AG04450 (cell line): ENCODE measurements around the gene SPAG8. TPM values are rescaled to one million over a fixed set of nuclear protein-coding genes. Genes with fewer than 3 reads are reported as not detected.

Experiments used
- CTCF ChIA-PET: fragments of 300-600, 350-600 bp; formaldehyde crosslinking; extraction: SDS; loops from one replicate; lab custom pipeline; 2022; ENCODE audit warnings: antibody characterized with exemption, inconsistent platforms; lab: Charles Lee
- POLR2A ChIA-PET: fragments of 350-600 bp; formaldehyde crosslinking; extraction: SDS; loops from one replicate; lab custom pipeline; 2021; ENCODE audit warnings: antibody characterized with exemption, inconsistent platforms; lab: Yijun Ruan, JAX
- DNase-seq: peaks from one replicate; pipeline ENCODE4 v3.0.0-alpha.2; 2011; ENCODE audit warnings: low read depth, low spot score
- H3K27ac ChIP-seq: one replicate; pipeline ENCODE4 v1.5.1; 2012; ENCODE audit warnings: low read depth, low read length, control low read depth
- H3K27me3 ChIP-seq: one replicate; pipeline ENCODE4 v1.6.0; 2012; ENCODE audit warnings: low read length; ENCODE audit not compliant: control insufficient read depth, insufficient read depth
- H3K4me3 ChIP-seq: 2 replicates; pipeline ENCODE4 v1.5.1; 2011; ENCODE audit warnings: mild to moderate bottlenecking, low read depth, low read length, control low read depth
- H3K9me3 ChIP-seq: 2 replicates; pipeline ENCODE4 v1.5.1; 2012; ENCODE audit warnings: low read length; ENCODE audit not compliant: control insufficient read depth, insufficient read depth
- polyA plus RNA-seq: library from polyadenylated mRNA; depleted of rRNA; stranded (reverse); fragments of >200 nt; gene quantifications from 2 replicates; pipeline ENCODE4 v1.2.3, GENCODE V29; 2011
- TF ChIP-seq, protein P1 (sequence below): IDR thresholded peaks from 2 replicates; pipeline ENCODE4 v1.5.1; 2011; ENCODE audit warnings: low read depth, low read length, control low read depth, inconsistent platforms

SPAG8 gene
- polyA plus RNA-seq, 1 experiment, result 0.58 TPM

DNA sequence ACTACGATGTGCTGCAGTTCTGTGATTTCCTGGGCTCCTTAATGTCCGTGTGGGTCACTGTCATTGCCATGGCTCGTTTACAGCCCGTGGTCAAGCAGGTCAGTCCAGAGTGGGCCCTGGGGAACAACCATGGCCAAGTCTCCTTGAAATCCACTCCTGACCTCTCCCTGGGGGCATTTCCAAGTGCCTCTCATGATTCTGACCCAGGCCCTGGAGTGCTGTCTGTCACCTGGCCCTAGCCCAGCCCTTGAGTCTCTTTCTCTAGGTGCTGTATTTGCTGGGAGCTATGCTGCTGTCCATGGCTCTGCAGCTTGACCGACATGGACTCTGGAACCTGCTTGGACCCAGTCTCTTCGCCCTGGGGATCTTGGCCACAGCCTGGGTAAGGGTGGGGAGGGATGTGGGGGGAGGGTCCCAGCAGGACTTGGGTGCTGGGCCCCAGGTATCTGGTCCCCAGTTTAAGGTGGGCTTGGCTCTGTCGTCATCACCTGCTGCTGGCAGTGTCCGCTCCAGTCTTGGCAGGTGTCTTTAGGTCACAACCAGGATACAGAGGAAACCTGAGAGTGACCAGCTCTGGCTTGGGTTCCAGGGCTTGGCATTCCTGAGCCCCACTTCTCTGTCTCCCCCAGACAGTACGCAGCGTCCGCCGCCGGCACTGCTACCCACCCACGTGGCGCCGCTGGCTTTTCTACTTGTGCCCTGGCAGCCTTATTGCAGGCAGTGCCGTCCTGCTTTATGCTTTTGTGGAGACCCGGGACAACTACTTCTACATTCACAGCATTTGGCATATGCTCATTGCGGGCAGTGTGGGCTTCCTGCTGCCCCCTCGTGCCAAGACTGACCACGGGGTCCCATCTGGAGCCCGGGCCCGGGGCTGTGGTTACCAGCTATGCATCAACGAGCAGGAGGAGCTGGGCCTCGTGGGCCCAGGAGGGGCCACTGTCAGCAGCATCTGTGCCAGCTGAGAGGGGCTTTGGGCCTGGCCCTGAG, 41.1 kb upstream of the SPAG8 start:
- peaks cover 3% of the 10 kb centered on the region for H3K27me3 ChIP-seq
- CTCF ChIA-PET, result interaction anchor here (0.7 kb wide), 1 partner anchor 63 kb away, joined by 3 read pairs; no protein-coding TSS in a partner anchor
- H3K27ac ChIP-seq, result no peak overlapping the region

DNA sequence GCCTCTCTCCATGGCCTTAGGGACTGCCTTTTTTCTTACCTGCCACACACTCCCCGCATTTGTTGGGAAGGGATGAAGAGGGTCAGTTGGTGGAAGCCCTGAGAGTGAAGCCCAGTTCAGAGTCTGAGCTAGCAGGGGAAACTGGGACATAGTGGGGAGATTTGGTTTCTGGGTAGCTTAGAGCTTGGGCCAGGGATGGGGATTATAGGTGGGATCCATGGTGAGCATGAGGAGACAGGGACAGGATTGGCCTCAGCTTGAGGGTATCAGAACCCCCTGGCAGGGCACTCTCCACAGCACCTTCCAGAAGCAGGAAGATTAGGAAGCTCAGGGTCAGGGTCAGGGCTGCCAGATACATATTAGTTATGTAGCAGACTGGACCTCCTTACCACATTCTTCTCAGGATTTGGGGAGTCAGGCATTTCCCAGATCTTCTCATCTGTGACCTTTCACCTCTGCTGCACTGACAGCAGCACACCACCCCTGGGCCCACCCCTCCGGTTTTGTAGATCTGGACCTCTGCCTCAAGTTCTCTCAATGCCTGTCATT, 40.3 kb upstream of the SPAG8 start:
- Histone ChIP-seq H3K27ac (no peak overlapping the region), H3K4me3 (no peak overlapping the region), H3K27me3 (peaks cover 3% of the 10 kb centered on the region), H3K9me3 (no peaks in the 10 kb centered on the region; the same call in 1 of the 2 replicates)
- TF ChIP-seq, protein P1, sequence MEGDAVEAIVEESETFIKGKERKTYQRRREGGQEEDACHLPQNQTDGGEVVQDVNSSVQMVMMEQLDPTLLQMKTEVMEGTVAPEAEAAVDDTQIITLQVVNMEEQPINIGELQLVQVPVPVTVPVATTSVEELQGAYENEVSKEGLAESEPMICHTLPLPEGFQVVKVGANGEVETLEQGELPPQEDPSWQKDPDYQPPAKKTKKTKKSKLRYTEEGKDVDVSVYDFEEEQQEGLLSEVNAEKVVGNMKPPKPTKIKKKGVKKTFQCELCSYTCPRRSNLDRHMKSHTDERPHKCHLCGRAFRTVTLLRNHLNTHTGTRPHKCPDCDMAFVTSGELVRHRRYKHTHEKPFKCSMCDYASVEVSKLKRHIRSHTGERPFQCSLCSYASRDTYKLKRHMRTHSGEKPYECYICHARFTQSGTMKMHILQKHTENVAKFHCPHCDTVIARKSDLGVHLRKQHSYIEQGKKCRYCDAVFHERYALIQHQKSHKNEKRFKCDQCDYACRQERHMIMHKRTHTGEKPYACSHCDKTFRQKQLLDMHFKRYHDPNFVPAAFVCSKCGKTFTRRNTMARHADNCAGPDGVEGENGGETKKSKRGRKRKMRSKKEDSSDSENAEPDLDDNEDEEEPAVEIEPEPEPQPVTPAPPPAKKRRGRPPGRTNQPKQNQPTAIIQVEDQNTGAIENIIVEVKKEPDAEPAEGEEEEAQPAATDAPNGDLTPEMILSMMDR, result no peak
- DNase-seq, result no peak
- ChIA-PET POLR2A (no interaction called here), CTCF (interaction anchor here (0.7 to 1.0 kb wide), 3 partner anchors 30 to 825 kb away, joined by 3 to 5 read pairs (median 3); no protein-coding TSS in a partner anchor)

More for the DNA sequence above, 41.1 kb upstream of the SPAG8 start:
- no peak for DNase-seq
- H3K9me3 ChIP-seq, result no peaks in the 10 kb centered on the region; the same call in 1 of the 2 replicates
- POLR2A ChIA-PET, result no interaction called here
- no peak overlapping the region for H3K4me3 ChIP-seq
- TF ChIP-seq, protein P1, result no peak

DNA sequence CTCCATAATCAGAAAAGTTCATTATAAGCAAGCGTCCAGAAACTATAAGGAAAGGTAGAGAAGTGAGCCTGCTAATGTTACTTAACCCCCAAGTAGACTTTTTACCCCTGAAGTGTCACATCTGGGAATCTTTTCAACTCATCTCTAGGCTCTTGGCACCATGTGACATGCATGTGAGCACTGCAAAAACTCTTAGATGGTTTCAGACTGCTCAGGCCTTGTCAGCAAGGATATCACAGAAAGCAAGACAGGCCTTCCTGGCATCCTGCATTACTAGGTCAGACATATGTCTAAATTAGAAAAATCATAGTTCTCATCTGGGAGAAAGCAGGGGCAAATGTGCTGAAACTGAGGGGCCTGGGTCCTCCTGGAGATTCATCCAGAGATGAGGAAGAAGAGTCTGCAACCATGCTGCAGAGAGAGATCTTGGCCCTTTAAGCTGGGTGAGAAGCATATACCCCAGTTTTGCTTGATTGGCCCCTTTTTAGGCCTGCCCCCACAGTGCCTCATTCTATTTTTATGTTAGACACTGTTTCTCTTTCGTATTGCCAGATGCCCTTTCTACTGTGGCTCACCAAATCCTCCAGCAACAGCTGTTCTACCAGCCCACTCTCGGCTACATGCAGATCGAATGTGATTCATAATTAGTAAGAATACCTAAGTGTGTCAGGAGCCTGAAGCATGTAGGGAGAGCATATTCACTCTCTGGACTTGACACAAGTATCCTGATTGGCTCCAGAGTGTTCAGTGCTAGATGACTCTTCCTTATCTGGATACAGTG, 35.9 kb upstream of the SPAG8 start:
- H3K27me3 ChIP-seq, result no peaks in the 10 kb centered on the region
- ChIA-PET CTCF (interaction anchor here (1.0 kb wide), 2 partner anchors 34 to 57 kb away, joined by 4 to 5 read pairs; no protein-coding TSS in a partner anchor), POLR2A (interaction anchor here (1.0 kb wide), 1 partner anchor 10 kb away, joined by 3 read pairs; no protein-coding TSS in a partner anchor)
- H3K27ac ChIP-seq, result peak overlapping the region; percentile 81
- no peaks in the 10 kb centered on the region for H3K9me3 ChIP-seq
- DNase-seq, result peak; percentile 86
- H3K4me3 ChIP-seq, result no peak overlapping the region
- TF ChIP-seq, protein P1, result no peak

DNA sequence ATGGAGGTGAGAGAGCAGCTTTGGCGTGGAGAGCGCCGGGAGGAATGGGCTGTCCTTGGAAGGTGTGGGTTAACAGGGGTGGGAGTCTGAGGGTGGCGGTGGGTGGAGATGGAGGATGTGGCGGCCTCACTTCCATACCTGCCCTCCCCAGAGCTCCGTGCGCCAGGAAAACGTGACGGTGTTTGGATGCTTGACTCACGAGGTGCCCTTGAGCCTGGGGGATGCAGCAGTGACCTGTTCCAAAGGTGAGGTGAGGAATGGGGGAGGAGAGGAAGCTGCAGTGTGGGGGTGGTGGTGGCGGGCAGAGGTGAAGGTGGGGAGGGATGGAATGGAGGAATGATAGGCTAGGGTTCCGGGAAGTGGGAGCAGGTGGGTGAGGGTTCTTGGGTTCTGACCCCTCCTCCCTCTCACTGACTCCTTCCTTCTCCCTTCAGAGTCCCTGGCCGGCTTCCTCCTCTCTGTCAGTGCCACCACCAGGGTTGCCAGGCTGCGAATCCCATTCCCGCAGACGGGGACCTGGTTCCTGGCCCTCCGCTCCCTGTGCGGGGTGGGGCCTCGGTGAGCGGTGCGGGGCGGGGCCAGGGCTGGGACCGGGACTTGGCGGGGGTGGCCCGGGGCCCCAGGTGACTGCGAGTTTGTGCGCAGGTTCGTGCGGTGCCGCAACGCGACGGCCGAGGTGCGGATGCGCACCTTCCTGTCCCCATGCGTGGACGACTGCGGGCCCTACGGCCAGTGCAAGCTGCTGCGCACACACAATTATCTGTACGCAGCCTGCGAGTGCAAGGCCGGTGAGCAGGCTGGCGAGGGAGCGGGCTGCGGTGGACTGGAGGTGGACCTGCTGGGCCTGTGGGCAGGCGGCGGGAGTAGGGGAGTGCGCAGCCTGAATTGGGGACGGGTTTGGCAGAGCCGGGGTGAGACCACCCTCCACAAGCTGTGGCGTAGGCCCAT, 34.0 kb upstream of the SPAG8 start:
- Histone ChIP-seq H3K27ac (no peak overlapping the region), H3K4me3 (no peak overlapping the region), H3K9me3 (no peaks in the 10 kb centered on the region; the same call in 1 of the 2 replicates), H3K27me3 (no peaks in the 10 kb centered on the region)
- ChIA-PET CTCF (interaction anchor here (1.7 to 2.1 kb wide), 2 partner anchors 19 to 36 kb away, joined by 7 to 15 read pairs; no protein-coding TSS in a partner anchor), POLR2A (interaction anchor here (0.6 kb wide), 1 partner anchor 166 kb away, joined by 5 read pairs; no protein-coding TSS in a partner anchor)
- TF ChIP-seq, protein P1, result no peak
- no peak for DNase-seq
